GM23248 (cell line): ENCODE results near the gene MINK1. TPM values are rescaled to one million over a fixed set of nuclear protein-coding genes. Genes with fewer than 3 reads are reported as not detected.
"Not testable (repeated sequence)": the region's sequence is repeated elsewhere in the genome, so short reads cannot be mapped to it uniquely, and the experiment has no call there.

Source experiments
- DNase-seq: peaks from one replicate; pipeline ENCODE4 v3.0.0-alpha.2; 2015
- H2AFZ ChIP-seq: fragments of 200-600 bp; sonication (generic); 2 replicates; pipeline ENCODE4 v1.6.1; 2016; ENCODE audit warnings: antibody characterized with exemption
- H3F3A ChIP-seq: fragments of 200-600 bp; sonication (generic); 2 replicates; pipeline ENCODE4 v1.6.1; 2016; ENCODE audit warnings: mild to moderate bottlenecking, antibody characterized with exemption, mixed run types; ENCODE audit not compliant: insufficient read depth
- H3K27ac ChIP-seq: fragments of 200-600 bp; sonication (generic); 2 replicates; pipeline ENCODE4 v1.5.1; 2016; ENCODE audit warnings: mild to moderate bottlenecking
- H3K27me3 ChIP-seq: fragments of 200-600 bp; sonication (generic); replicated peaks from 2 replicates; pipeline ENCODE4 v1.6.1; 2016; ENCODE audit warnings: mild to moderate bottlenecking; ENCODE audit not compliant: insufficient read depth
- H3K36me3 ChIP-seq: fragments of 200-600 bp; sonication (generic); 2 replicates; pipeline ENCODE4 v1.6.1; 2016; ENCODE audit warnings: low read depth, mild to moderate bottlenecking
- H3K4me1 ChIP-seq: fragments of 200-600 bp; sonication (generic); 2 replicates; pipeline ENCODE4 v1.6.1; 2016; ENCODE audit warnings: mild to moderate bottlenecking; ENCODE audit not compliant: insufficient read depth
- H3K4me2 ChIP-seq: fragments of 200-600 bp; sonication (generic); one replicate; pipeline ENCODE4 v1.6.1; 2016; ENCODE audit warnings: mild to moderate bottlenecking; ENCODE audit not compliant: unreplicated experiment
- H3K4me3 ChIP-seq: fragments of 200-600 bp; sonication (generic); 2 replicates; pipeline ENCODE4 v1.5.1; 2016; ENCODE audit warnings: mild to moderate bottlenecking
- H3K79me2 ChIP-seq: fragments of 200-600 bp; sonication (generic); 2 replicates; pipeline ENCODE4 v1.6.1; 2016; ENCODE audit warnings: mild to moderate bottlenecking; ENCODE audit not compliant: insufficient read depth
- H3K9ac ChIP-seq: fragments of 200-600 bp; sonication (generic); 2 replicates; pipeline ENCODE4 v1.6.1; 2016; ENCODE audit warnings: mild to moderate bottlenecking
- H3K9me2 ChIP-seq: fragments of 200-600 bp; sonication (generic); 2 replicates; pipeline ENCODE4 v1.6.1; 2016; ENCODE audit warnings: mixed run types, mild to moderate bottlenecking, moderate library complexity; ENCODE audit not compliant: insufficient read depth
- H3K9me3 ChIP-seq: fragments of 200-600 bp; sonication (generic); one replicate; pipeline ENCODE4 v1.6.1; 2017; ENCODE audit warnings: low read depth
- H4K20me1 ChIP-seq: fragments of 200-600 bp; sonication (generic); 2 replicates; pipeline ENCODE4 v1.6.0; 2016; ENCODE audit not compliant: insufficient read depth
- EZH2 ChIP-seq: fragments of 200-600 bp; sonication (generic); IDR thresholded peaks from 2 replicates; pipeline ENCODE4 v1.6.1; 2018; ENCODE audit warnings: antibody characterized with exemption, mild to moderate bottlenecking; ENCODE audit not compliant: insufficient read depth, poor library complexity, severe bottlenecking
- EZH2phosphoT487 ChIP-seq: fragments of 200-600 bp; sonication (generic); IDR thresholded peaks from 2 replicates; pipeline ENCODE4 v1.6.1; 2018; ENCODE audit warnings: antibody characterized with exemption, moderate library complexity, mild to moderate bottlenecking, low read depth; ENCODE audit not compliant: insufficient read depth
- WGBS, 2 experiments: methylation state at CpG; one replicate each; pipeline ENCODE4 v1.1.6; 2015 to 2017; ENCODE audit warnings: low lambda C conversion rate in 2 of 2, low coverage in 1 of 2; ENCODE audit errors: missing lambda C conversion rate in 2 of 2; 5-methylcytosine and 5-hydroxymethylcytosine counted together
- in situ Hi-C: fragments of 300-500 bp; cut with MboI; formaldehyde crosslinking; loops from 2 replicates; pipeline ENCODE4 v1.15.0; 2020
- polyA plus RNA-seq: library from polyadenylated mRNA; unstranded; fragments of >200 nt; fragmentation: Nextera tagmentation; extraction: Ambion mirVana; gene quantifications from 2 replicates; pipeline ENCODE4 v1.2.1, GENCODE V29; 2016
- total RNA-seq: library from RNA; depleted of rRNA; stranded (reverse); fragments of >200 nt; shearing (Covaris generic); gene quantifications from 2 replicates; pipeline ENCODE4 v1.2.3, GENCODE V29; 2014

Gene MINK1
- total and polyA plus RNA-seq, 2 experiments from 2014 or later: 21.0 to 34.5 TPM

- H3K79me2 ChIP-seq: peaks cover 81% of the 10 kb centered on the region
- no peaks in the 10 kb centered on the region for H3F3A ChIP-seq
- H3K4me3 ChIP-seq: no peak overlapping the region
- WGBS, 2 experiments: 95% methylated on average over 16 of the region's 16 CpGs
- H3K9ac ChIP-seq: no peak overlapping the region
- H3K27me3 ChIP-seq: no peaks in the 10 kb centered on the region
- TF ChIP-seq EZH2phosphoT487: no peak
- no peak for TF ChIP-seq EZH2
- no peak overlapping the region for H3K4me2 ChIP-seq
- H3K36me3 ChIP-seq: no peaks in the 10 kb centered on the region
- no peak overlapping the region for H2AFZ ChIP-seq
- no peaks in the 10 kb centered on the region for H3K9me2 ChIP-seq
- no peak overlapping the region for H3K27ac ChIP-seq
- no peaks in the 10 kb centered on the region for H4K20me1 ChIP-seq
- in situ Hi-C loops: no loop called here
- no peaks in the 10 kb centered on the region for H3K9me3 ChIP-seq
- DNase-seq: no peak
- H3K4me1 ChIP-seq: peaks cover 20% of the 10 kb centered on the region
Observed at GRCh38 chr17:4861052-4861451, 27.9 kb downstream of the MINK1 start.

GRCh38 chr17:4862720-4863119 lies 29.6 kb downstream of the MINK1 start:
- Histone ChIP-seq H3K9me2 (no peaks in the 10 kb centered on the region), H3K4me3 (no peak overlapping the region), H3K9me3 (no peaks in the 10 kb centered on the region), H3F3A (no peaks in the 10 kb centered on the region), H3K27me3 (no peaks in the 10 kb centered on the region), H3K79me2 (peaks cover 65% of the 10 kb centered on the region), H3K27ac (no peak overlapping the region), H3K9ac (no peak overlapping the region), H4K20me1 (no peaks in the 10 kb centered on the region), H3K4me1 (peaks cover 17% of the 10 kb centered on the region), H2AFZ (no peak overlapping the region), H3K4me2 (no peak overlapping the region), H3K36me3 (no peaks in the 10 kb centered on the region)
- in situ Hi-C loops: no loop called here
- no peak for DNase-seq
- TF ChIP-seq EZH2 (no peak), EZH2phosphoT487 (no peak)
- 95 to 96% methylated on average over 4 of the region's 4 CpGs for WGBS, 2 experiments

GRCh38 chr17:4863321-4863720 lies 30.2 kb downstream of the MINK1 start:
- H3K9me2 ChIP-seq: no peaks in the 10 kb centered on the region
- H3F3A ChIP-seq: no peaks in the 10 kb centered on the region
- H3K4me2 ChIP-seq: no peak overlapping the region
- no peak overlapping the region for H3K27ac ChIP-seq
- peaks cover 61% of the 10 kb centered on the region for H3K79me2 ChIP-seq
- no peak overlapping the region for H2AFZ ChIP-seq
- peaks cover 11% of the 10 kb centered on the region for H3K4me1 ChIP-seq
- H4K20me1 ChIP-seq: no peaks in the 10 kb centered on the region
- H3K4me3 ChIP-seq: no peak overlapping the region
- TF ChIP-seq EZH2phosphoT487 (no peak), EZH2 (no peak)
- no peak for DNase-seq
- H3K9me3 ChIP-seq: no peaks in the 10 kb centered on the region
- H3K27me3 ChIP-seq: no peaks in the 10 kb centered on the region
- in situ Hi-C loops: no loop called here
- H3K9ac ChIP-seq: no peak overlapping the region
- 95 to 100% methylated on average over 1 of the region's 1 CpG for WGBS, 2 experiments
- no peaks in the 10 kb centered on the region for H3K36me3 ChIP-seq

- H3K36me3 ChIP-seq, H3K27me3 ChIP-seq, H3K27ac ChIP-seq, H4K20me1 ChIP-seq, H3K4me2 ChIP-seq, in situ Hi-C loops, H3K4me3 ChIP-seq, H2AFZ ChIP-seq, DNase-seq, H3K4me1 ChIP-seq, H3K9me3 ChIP-seq, H3F3A ChIP-seq, H3K9ac ChIP-seq, H3K9me2 ChIP-seq: not testable (repeated sequence)
- 88 to 90% methylated on average over 5 of the region's 5 CpGs for WGBS, 2 experiments
- H3K79me2 ChIP-seq: peaks cover 55% of the 10 kb centered on the region
Observed at GRCh38 chr17:4867535-4867934, 34.4 kb downstream of the MINK1 start.

GRCh38 chr17:4869058-4869998 lies 36.2 kb downstream of the MINK1 start:
- WGBS, 2 experiments: 95% methylated on average over 22 of the region's 22 CpGs

More at GRCh38 chr17:4869058-4869998, 36.2 kb downstream of the MINK1 start:
- H2AFZ ChIP-seq, DNase-seq, H3K27ac ChIP-seq, H3K9me3 ChIP-seq, H3K36me3 ChIP-seq, H3K4me2 ChIP-seq, in situ Hi-C loops, H4K20me1 ChIP-seq, H3K9me2 ChIP-seq, H3F3A ChIP-seq, H3K4me3 ChIP-seq, H3K27me3 ChIP-seq, H3K9ac ChIP-seq, H3K4me1 ChIP-seq: not testable (repeated sequence)
- H3K79me2 ChIP-seq: peaks cover 54% of the 10 kb centered on the region; the same call in 1 of the 2 replicates
